Pulmonary artery endothelial cell (primary cell): ENCODE measurements around the gene ARHGAP18. TPM values are rescaled to one million over a fixed set of nuclear protein-coding genes. Genes with fewer than 3 reads are reported as not detected.

Experiments
- DNase-seq: peaks from one replicate; pipeline ENCODE4 v3.0.0-alpha.2; 2011; ENCODE audit warnings: low read depth, low spot score
- total RNA-seq: library from RNA; depleted of rRNA; stranded (reverse); fragments of >200 nt; gene quantifications from 2 replicates; pipeline ENCODE4 v1.2.3, GENCODE V29; 2014

The ARHGAP18 gene, protein sequence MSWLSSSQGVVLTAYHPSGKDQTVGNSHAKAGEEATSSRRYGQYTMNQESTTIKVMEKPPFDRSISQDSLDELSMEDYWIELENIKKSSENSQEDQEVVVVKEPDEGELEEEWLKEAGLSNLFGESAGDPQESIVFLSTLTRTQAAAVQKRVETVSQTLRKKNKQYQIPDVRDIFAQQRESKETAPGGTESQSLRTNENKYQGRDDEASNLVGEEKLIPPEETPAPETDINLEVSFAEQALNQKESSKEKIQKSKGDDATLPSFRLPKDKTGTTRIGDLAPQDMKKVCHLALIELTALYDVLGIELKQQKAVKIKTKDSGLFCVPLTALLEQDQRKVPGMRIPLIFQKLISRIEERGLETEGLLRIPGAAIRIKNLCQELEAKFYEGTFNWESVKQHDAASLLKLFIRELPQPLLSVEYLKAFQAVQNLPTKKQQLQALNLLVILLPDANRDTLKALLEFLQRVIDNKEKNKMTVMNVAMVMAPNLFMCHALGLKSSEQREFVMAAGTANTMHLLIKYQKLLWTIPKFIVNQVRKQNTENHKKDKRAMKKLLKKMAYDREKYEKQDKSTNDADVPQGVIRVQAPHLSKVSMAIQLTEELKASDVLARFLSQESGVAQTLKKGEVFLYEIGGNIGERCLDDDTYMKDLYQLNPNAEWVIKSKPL
- total RNA-seq = 75.1 and 96.7 TPM in 2 replicates

DNA sequence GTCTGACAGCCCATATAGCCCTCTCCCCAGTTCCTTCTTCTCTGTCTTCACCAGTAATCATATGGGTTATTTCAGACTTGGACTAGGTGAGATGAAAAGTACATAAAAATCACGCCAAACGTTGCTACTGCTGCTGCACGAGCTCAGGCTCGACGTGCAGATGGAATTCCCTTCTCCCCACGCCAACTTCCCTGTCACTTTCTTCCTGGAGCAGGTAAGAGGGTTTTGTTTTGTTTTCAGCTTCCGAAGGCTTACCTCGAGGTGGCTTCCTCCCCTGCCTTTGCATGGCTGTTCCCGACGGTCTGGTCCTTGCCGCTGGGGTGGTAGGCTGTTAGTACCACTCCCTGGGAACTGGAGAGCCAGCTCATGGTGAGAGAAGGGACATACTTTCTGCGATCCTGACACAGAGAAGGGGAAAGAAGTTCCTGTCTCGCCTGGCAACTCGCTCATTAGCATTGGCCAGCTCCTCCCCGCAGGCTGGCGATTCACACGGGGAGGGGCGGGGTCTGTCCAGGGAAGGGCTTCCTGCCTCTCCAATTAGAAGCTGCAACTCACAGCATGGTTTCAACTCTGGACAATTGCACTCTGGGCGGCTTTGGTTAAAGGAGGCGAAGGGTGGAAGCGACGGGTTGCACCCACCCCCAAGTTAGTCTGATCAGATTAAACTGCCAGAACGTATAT is at the start of gene ARHGAP18:
TSS of gene ARHGAP18 (minus strand) at position 409 of the 681 bp plus-strand sequence. CDS start at position 368, 41 bp downstream.
- DNase-seq = peak; percentile 83

DNA sequence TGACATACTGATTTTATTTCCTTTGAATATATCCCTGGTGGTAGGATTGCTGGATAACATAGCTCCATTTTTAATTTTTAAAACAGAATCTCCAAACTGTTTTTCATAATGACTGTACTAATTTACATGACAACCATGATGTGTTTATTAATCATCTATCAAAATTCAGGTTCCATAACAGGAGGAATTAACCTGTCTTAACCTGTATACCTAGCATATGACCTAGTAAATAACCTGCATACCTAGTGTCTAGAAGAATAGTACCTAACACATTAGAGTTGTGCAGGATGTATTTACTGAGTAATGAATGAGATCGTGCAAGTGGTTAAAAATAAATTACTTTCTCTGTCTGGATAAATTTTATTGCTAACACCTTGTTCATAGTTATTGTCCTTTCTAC is 45.8 kb upstream of the ARHGAP18 start:
- DNase-seq = no peak

DNA sequence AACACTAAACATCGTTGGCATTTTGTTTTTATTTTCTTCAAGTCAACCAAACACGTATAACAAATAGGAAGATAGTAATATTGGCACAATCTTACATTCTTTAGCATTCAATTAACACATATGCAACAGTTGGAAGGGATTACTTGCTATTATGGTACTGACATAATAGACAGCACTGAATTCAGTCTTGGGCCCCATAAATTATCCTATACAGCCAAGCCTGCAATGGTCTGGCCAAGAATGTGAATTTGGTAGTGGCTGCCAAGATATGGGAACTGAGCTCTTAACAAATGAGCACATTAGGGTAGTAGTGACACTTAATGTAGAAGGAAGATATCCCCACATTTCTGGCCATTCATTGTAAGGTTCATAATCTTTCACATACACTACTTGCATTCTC is 44.8 kb upstream of the ARHGAP18 start:
- no peak for DNase-seq

DNA sequence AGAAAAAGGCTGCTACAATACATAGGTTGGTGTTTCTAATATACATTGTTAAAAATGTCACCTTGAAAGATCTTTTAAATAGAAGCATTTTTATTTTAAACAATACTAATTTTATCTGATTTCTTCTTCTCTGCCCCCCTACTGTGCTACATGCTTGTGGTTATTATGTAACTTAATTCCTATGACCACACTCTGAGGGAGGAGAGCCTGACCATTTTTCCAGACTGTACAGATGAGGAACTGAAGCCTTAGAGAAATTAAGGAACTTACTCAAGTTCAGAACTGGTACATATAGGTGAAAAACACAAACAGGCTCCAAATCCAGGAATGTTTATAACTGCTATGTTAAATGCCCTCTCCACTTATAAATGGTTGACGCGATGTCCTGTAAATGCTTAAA is 43.4 kb upstream of the ARHGAP18 start:
- DNase-seq = no peak

DNA sequence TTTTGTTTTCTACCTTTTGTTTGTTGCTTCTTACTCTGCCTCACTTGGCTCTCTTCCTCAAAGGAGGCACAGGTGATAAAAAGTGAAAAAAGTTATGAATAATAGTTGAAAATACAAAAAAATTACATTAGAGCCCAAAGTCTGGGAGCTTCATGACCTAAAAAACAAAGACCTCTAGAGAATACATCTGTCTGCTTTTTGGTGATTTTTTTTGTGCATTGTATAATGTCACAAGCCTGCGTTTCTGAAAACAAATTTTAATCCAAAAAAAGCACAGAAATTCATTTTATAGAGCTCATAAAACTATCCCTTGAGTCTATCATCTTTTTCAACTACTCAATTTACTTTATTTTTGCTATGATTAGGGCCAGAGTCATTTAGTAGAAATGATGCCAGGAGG is 41.4 kb upstream of the ARHGAP18 start:
- DNase-seq = no peak

DNA sequence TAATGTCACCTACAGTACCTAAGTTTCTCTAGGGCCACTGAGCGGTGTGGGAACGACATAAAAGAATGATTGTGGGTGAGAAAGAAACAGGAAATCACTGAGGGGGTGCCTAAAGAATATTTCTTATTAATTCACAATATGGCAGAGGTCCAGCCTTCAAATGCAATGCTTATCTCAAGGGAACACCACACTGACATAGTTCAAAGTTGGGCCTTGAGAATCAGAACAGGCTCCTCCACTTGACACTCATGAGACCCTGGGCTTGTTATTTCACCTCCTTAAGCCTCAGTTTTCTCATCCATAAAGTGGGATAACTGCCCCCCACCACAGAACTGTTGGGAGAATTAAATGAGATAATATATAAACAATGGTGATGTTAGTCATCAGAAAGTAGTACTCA is 40.4 kb upstream of the ARHGAP18 start:
- no peak for DNase-seq

DNA sequence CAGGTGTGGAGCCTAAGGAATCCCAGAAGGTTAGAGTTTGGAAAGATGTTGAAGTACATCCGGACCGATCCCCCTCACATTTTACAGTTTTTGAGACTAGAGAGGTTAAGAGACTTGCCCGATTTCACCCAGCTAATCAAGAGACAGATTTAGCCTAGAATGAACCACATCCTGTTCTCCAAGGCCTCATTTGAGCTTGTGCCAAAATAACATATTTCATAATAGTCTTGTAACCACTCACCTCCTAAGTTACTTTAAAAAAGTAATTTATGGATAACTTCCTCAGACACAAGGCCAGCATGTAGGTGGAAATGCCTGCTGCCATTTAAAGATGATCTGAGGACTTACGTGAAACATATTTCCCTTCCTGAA is 39.8 kb upstream of the ARHGAP18 start:
- DNase-seq = peak; percentile 37

DNA sequence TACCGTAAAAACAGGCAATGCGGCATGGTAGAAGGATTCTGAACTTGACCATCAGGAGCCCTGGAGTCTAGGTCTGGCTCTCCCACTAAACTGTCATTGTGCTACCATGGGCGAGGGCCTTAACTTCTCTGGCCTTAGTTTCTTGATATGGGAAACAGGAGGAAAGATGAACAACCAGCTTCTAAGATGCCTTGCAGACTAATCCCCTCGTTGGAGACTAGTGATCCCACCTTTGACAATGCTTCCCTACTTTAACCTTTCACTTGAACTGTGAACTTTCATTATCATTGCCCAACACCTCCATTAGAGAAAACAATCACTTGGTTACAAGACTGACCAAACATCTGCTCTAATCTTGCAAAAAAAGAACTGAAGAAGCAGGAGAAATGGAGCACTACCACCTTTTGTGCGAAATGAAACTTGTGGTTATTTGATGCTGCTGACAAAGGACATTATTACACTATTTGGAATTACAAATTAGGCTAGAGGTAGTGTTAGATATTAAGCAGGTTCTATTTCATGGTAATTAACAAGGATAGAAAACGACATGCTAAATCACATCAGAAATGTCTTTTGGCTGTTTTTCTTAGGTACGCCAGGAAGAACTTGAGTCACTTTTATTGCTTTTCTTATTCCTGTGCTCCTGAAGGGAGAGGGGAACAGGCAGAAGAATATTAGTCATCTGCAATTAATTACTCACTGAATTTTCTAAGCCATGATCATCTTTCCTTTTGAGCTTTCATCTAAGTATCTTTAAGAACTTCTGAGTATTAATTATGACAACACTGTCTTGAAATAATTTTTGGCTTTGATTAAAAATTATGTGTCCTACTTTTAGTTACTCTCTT is 39.1 kb upstream of the ARHGAP18 start:
- DNase-seq = no peak

DNA sequence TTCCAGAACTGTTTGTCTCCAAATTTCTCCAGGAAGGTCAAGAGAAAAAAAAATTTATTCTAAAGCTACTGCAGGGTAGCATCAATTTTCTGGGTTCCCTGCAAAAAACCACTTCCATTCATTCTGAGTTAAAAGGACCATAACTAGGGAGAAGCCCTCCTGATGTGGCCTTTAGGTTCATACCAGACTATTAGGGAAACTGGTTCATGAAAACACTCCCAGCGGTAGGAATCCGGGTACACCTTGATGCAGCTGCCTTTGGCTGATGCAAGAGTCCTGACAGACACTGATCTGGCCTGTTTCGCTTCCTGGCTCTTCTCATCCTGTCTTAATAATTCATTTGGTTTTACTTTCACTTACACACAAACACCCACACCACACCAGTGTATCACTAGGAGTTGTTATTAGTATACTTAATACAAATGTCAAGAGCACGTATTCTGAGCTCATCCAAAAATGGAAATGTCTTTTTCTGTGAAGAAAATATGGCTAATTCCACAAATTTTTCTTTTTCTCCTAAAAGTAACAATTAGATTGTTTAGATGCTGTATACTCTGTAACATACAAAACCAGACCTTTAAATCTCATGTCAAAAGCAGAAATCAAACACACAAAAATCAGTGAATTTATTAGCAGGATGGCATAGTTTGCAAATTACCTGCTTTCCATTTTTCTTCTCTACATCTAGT is 38.4 kb upstream of the ARHGAP18 start:
- no peak for DNase-seq

DNA sequence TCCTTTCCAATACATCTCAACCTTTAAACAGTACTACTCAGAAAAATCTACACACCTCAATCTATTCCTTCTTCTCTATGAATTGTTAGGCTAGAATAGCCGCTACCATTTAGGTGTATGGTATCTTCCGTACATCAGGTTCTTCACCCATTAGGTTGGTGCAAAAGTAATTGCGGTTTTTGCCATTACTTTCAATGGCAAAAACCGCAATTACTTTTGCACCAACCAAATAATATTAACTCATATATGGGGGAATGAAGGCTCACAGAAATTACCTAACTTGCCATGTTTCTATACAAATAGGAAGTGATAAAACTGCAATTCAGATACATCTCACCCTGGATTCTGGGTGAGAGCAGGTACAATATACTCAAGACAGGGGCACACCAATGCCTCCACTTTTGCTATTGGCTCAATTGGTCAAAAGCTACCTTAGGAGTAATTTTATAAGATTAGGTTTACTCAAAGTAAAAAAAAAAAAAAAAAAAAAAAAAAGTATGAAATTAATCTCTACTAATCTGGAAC is 37.7 kb upstream of the ARHGAP18 start:
- DNase-seq = no peak

DNA sequence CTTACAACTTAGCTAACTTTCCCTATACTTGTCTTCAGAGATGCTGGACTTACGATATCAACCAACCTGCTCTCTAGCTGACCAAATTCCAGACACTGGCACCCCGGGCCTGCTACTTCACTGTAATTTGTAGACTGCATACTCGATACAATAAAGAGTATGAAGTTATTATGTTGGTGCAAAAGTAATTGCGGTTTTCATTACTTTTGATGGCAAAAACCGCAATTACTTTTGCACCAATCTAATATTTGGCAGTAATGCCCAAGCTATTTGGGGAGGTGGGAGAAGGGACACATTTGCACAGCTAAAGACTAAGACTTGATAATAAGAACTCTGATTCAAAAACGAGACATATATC is 34.9 kb upstream of the ARHGAP18 start:
- no peak for DNase-seq

DNA sequence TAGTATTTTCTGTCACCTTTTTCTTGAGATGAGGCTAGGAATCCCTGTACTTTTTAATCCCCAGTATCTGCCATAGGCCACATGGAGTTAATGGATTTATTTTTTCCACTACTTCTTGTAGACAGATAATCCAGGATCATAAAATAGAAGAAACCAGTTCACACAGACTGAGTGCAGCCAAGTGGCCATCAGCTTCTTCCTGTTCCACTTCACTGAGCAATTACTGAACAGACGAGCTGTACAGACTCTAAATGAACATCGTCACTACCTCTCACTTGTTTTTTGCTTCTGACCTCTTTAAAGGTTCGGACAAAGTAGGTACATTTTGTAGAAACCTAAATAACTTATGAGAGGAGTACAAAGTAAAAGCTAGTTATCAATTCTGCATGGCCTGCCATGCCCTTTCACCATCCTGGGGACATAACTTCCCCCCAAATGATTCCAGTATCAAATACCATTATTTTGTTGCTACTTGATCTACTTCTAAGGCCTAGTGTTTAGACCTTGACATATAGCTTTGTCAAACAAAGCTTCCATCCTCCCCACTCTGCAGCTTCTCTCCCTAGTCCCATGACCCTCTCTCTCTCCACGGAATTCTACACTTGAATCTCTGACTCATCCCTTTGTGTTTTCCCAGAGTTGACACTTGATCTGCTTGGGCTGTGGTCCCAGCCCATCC is 34.4 kb upstream of the ARHGAP18 start:
- DNase-seq = peak; percentile 32

DNA sequence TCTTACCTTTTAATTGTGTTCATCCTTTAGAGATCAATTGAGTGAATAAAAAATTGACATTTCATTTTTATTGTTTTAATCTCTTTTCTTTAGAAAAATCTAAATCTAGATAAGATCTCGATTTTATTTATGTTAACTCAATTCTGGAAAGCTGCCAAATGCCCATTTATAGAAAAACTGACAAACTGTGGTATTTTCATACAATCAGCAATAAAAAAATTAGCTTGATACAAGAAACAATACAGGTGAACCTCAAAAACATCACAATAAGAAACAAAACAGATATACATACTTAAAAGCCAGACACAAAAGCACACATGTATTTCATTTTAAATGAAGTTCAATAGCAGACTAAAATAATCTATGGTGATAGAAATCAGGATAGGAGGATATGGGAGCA is 30.0 kb upstream of the ARHGAP18 start:
- DNase-seq = no peak

DNA sequence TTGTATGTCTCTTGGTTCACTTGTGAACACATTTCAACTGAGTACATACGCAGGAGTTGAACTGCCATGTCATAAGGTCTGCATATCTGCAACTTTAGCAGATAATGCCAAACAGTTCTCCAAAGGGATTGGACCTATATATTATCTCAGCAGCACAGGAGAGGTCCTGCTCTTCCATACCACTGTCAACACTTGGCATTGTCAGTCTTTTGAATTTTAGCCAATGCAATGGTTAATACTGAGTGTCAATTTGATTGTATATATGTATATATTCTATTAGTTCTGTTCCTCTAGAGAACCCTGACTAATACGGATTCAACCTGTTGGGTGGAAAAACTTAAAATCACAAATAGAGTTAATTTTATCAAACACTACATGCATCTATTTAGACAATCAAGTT is 26.1 kb upstream of the ARHGAP18 start:
- DNase-seq = no peak

DNA sequence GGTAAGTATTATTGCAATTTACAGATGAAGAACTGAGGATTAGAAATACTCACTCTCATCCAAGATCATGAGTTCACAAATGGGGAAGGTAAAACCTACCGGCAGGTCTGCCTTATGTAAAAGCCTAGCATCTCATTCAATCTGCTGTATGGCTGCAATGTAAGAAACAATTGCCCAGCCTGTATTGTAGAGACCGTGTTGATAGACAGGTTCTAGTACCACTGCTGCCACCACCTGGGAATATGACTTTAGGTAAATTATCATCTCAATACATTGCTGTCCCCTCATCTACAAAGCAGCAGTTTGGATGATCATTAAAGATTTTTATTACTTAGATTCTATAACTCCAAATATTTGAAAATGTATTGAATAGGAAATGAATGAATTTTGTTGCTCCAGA is 23.3 kb upstream of the ARHGAP18 start:
- DNase-seq = no peak

DNA sequence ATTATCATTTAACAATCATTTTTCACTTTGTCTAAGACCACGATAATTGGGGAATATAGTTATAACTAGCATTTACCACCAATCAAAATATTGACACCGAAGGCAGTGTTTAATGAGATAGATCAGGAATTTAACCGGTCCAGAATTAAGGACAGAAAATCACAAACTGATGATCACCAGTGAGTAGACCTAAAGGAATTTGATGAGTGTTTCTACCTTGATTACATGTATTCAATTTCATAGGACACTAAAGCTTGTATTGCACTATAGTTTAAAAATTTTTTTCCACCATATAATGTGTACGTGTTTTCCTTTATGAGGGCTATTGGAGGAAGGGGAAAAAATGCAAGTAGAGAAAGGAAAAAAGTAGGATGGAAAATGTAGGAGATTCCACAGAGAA is 22.6 kb upstream of the ARHGAP18 start:
- no peak for DNase-seq

DNA sequence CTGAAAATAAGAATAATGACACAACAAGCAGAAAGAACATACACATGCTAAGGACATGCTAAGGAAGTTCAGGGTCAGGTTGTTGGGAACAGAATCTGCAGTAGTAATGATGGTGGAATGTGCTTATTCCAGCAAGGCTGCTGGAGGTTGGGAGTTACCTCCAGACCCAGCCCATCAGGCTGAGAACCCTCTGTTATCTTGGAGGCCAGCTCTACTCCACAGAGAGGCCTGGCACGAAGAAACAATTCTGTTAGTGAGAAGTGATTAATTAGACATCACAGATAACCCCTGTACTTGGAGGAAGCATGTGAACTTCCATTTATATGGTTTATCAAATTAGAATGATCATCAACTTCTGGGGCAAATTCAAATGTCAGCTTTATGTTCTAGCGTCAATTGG is 22.1 kb upstream of the ARHGAP18 start:
- DNase-seq = no peak

DNA sequence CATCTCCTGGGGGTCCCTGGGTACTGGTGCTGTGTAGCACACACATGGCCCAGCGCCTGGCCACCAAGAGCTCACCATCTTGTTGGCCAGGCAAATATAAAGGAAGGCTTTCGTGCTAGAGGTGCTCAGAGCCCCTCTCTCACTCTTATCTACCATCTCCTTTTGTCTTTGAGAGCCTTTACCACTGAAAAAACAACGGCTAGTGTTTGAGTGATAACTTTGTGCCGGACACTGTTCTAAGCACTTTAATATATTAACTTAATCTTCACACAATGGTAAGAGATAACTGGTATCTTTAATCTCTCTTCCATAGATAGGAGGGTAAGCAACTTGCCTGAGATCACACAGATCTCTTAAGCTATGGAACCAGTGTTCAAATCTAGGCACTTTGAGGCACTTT is 21.5 kb upstream of the ARHGAP18 start:
- no peak for DNase-seq

DNA sequence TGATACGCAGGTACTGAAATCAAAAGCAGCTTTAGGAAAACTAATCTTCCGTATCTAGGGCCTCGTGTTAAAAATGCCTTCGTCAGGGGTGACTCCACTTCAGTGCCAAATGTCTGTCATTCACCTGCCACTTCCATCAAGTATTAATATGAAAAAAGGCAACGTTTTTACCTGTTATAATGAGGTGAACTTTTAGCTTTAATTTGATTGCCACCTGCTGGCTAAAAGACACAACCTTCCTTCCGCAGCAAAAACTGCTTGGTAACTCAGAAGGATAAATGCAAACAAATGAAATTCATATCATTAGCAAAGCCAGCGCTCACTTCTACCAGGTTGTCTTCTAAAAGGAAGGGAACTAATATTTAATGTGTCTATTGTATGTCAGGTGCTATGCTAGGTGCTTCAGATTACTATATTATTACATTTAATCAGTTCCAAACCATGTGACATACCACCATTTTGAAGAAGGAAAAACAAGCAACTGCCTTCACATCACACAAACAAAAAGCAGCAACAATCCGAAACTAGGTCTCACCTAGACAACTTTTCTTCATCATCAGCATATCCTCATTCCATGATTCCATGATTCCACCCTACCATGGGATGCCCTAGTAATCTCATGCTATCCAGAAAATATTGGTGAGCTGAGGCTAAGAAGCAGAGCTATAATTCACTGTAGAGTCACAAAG is 20.6 kb upstream of the ARHGAP18 start:
- no peak for DNase-seq

DNA sequence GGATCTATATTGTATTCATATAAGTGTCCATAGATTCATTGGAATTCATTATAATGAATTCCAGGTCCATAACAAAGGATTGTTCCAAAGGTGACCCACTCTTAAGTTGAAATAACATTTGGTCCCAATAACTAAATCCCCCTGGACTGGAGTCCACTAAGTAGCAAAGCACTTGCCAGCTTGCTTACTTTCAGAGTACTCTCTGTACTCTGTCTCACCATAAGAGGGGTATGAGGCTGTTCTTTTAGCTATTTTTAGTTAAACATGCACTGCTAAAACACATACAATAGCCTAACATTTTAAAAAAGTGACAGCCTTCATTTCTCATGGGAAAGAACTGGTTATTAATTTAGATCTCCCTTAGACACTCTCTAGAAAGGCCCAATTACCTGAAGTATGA is 16.7 kb upstream of the ARHGAP18 start:
- DNase-seq = no peak
